GM19043 (cell line): Measurements from ENCODE around the gene ZNF230.

Experiments
- ATAC-seq: cut with Tn5 transposase; IDR thresholded peaks from one replicate; pipeline ENCODE4 v1.9.1; 2021; ENCODE audit warnings: low read depth; ENCODE audit not compliant: unreplicated experiment

The ZNF230 gene

DNA sequence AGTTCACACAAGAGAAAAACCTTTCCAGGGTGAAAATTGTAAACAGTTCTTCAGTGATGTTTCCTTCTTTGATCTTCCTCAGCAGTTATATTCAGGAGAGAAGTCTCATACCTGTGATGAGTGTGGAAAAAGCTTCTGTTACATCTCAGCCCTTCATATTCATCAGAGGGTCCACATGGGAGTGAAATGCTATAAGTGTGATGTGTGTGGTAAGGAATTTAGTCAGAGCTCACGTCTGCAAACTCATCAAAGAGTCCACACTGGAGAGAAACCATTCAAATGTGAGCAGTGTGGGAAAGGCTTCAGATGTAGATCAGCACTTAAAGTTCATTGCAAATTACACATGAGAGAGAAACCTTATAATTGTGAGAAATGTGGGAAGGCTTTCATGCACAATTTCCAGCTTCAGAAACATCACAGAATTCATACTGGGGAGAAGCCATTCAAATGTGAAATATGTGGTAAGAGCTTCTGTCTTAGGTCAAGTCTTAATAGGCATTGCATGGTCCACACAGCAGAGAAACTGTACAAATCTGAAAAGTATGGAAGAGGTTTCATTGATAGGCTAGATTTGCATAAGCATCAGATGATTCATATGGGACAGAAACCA, 29.3 kb downstream of the ZNF230 start:
- ATAC-seq = no peak

DNA sequence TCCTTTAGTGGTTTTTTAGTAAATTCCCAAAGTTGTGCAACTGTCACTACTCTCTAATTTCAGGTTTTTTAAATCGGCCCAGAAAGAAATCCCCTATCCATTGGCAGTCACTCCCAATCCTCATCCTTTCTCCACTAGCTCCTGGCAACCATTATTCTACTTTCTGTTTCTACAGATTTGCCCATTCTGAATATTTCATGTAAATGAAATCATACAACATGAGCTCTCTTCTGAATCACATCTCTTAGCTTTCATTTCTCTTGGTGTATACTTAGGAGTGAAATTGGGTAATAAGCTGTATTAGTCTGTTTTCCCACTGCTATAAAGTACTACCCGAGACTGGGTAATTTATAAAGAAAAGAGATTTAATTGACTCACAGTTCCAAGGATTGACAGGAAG, 39.4 kb downstream of the ZNF230 start:
- no peak for ATAC-seq

DNA sequence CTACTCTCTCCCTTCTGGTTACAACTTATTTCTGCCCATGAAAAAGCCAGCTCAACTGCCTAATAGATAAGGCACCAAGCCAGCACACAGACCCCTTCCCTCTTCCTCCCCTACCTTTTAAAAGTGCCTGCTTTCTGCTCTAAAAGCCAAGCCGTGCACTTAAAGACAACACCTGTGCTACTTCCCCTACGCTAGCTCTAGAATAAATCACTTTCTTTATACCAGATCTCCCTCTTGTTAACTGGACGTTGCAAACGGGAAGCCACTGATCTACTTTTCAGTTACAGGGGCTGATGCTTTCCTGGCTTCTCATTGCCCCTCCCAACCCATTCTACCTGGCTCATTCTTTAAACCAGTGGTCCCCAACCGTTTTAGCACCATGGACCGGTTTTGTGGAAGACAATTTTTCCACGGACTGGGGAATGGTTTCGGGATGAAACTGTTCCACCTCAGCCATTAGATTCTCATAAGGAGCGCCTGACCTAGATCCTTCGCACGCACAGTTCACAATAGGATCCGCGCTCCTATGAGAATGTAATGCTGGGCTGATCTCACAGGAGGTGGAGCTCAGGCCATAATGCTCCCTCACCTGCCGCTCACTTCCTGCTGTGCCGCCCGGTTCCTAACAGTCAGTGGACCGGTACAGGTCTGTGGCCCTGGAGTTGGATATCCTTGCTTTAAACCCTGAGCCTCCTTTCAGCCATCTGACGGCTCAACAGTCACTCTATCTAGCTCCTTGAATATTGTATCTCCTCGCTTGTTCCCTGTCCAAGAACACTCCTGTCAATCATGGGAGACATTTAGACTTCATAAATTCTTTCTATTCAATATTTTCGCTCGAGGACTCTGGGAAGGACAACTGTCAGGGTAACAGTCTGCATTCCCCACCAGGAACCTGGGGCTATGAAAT, 48.2 kb downstream of the ZNF230 start:
- no peak for ATAC-seq

DNA sequence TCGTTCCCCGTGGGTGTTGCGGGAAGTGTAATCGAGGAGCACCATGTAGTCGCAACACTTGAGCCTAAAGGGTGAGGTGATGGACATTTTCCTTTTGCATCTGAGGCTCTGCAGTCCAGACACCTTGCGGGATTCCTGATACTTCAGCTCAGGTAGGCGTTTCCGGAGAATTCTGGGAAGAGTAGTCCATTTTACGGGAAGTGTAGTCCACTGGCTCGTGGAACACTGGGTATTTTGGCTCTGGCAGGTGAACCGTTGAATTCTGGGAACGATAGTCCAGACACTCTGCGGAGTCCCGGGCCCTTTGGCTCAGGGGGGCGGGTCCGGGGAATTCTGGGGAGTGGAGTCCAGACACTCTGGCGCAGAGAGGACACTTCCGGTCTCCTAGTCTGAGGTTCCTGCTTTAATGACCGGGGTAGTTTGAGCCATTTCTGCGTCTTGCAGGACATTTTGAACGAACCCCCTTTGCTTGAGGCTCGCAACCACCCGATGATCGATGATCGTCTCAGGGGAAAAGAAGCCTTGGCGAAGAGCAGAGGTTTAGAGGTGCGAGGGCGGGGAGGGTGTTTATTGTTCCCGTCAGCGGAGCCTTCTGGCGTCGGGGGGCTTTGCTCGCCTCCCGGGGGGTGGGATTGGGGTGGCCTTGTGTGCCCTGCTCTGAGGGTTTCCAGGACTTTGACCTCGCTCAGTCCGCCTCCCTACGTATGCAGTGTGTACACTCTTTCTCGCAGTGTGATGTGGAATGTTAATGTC, 49.1 kb downstream of the ZNF230 start, which contains the start of gene ZNF223:
ZNF223 (plus strand) TSS at position 387 of the 753 bp plus-strand sequence. CDS start 3,141 bp downstream, outside the sequence.
- ATAC-seq = peak; percentile 68

DNA sequence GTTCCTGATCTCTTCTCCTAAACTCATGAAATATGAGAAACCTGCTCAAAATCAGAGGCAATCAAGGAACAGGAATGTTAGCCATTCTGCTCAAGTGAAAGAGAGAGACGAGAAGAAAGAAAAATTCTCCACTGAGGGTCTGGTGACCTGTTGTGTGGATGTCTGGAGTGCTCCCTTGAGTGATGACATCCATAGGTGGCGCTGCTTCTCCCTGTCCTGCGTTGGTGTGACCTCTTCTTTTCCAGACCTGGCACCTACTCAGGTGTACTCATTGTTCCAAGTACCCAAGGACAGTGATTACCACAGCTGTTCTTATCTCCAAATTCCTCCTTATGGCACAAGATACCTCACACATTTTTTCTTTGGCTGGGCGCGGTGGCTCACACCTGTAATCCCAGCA, 53.1 kb downstream of the ZNF230 start:
- ATAC-seq = no peak

DNA sequence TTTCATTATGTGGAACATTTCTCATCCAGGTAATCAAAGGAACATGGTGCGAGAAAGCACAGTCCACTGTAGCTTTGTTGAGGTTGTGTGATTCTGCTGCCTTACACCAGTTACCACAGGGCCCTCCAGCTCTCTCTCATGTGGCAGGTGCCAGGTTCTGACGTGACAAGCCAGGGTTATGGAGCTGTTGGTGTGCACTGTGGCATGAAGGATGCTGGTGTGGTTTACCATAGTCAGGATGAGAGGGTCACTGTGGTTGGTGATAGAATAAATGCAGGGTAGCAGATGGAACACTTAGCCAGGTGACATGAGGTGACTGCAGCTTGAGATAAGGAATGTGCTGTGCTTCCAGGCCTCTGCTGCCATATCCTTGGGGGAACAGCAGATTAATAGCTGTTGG, 56.5 kb downstream of the ZNF230 start:
- no peak for ATAC-seq

DNA sequence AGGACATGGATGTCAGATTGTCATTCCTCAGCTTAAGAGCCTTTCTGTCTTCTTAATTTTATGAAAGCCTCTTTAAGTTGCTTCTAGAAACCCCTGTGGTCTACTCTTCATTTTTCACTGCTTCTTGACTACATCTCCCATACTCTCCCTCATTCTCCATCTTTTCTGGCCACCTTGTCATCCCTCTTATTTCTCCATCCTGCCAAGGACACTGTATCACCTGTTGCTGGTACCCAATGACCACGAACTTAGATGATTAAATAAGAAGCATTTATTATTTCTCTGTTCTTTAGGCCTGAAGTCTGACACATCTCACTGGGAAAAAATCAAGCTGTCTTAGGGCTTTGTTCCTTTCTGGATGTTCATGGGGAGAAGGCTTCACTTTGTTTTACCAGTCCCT, 58.3 kb downstream of the ZNF230 start:
- no peak for ATAC-seq
